Body of pancreas (tissue), 4 donors: Measurements from ENCODE around the gene NIPAL3. TPM values are rescaled to one million over a fixed set of nuclear protein-coding genes. Genes with fewer than 3 reads are reported as not detected.
A peak's percentile ranks its signal among the peaks of the same experiment; 100 is the strongest.
"Not testable (repeated sequence)": the region's sequence is repeated elsewhere in the genome, so short reads cannot be mapped to it uniquely, and the experiment has no call there.

Experiments
- ATAC-seq: fragments of 150-250 bp; one replicate; pipeline ENCODE4 v1.9.1; 2016
- DNase-seq, 4 donors: peaks; one replicate each; pipeline ENCODE4 v3.0.0-alpha.2; 2019
- H3K27ac ChIP-seq, 4 donors: fragments of 200-600 bp; sonication (generic); 1 replicate in 3 of 4; 2 replicates in 1 of 4; pipeline versions ENCODE4 v1.5.1 to v1.6.1; 2016 to 2019; ENCODE audit warnings: mild to moderate bottlenecking in 1 of 4, mixed read lengths in 1 of 4, moderate library complexity in 1 of 4
- H3K27me3 ChIP-seq, 2 donors: fragments of 200-600 bp; sonication (generic); one replicate each; pipeline ENCODE4 v1.6.0; 2016; ENCODE audit warnings: mild to moderate bottlenecking in 1 of 2
- H3K36me3 ChIP-seq, 2 donors: fragments of 200-600 bp; sonication (generic); replicated peaks in 1 of 2; 2 replicates each; pipeline ENCODE4 v1.5.1; 2016; ENCODE audit warnings: low read depth in 2 of 2; ENCODE audit not compliant: insufficient read depth in 1 of 2
- H3K4me1 ChIP-seq: fragments of 200-600 bp; sonication (generic); one replicate; pipeline ENCODE4 v1.6.0; 2016
- H3K4me3 ChIP-seq, 2 donors: fragments of 200-600 bp; sonication (generic); 1 replicate in 1 of 2; 2 replicates in 1 of 2; pipeline ENCODE4 v1.5.1; 2016 to 2019
- H3K9me3 ChIP-seq, 3 donors: fragments of 200-600 bp; sonication (generic); 1 replicate in 2 of 3; 2 replicates in 1 of 3; pipeline ENCODE4 v1.5.1; 2016
- CTCF ChIP-seq, 7 experiments: fragments of 450-650 bp in 4 of 7; fragments of 200-600 bp in 3 of 7; sonication (generic) in 3 of 7; IDR thresholded peaks; one replicate each; pipeline ENCODE4 v1.5.1; 2016 to 2019; ENCODE audit warnings: antibody characterized with exemption in 7 of 7
- POLR2A ChIP-seq, 3 donors: fragments of 450-650 bp; IDR thresholded peaks; one replicate each; pipeline ENCODE4 v1.6.1; 2016; ENCODE audit warnings: antibody characterized with exemption in 3 of 3, mild to moderate bottlenecking in 2 of 3
- WGBS, 2 donors: methylation state at CpG; one replicate each; pipeline ENCODE4 v1.1.5; 2017; 5-methylcytosine and 5-hydroxymethylcytosine counted together
- intact Hi-C: fragments of 100-400 bp; cut with DNase I; formaldehyde crosslinking; loops from one replicate; pipeline ENCODE4 v1.15.1; 2023
- total RNA-seq, 2 donors: library from RNA; depleted of rRNA; stranded (reverse); fragments of >200 nt; gene quantifications; one replicate each; pipeline ENCODE4 v1.1.0, GENCODE V29; 2016

The NIPAL3 gene
- total RNA-seq, 2 donors from 2014 or later, result 36.8 to 65.9 TPM

GRCh38 chr1:24507405-24507804, 91.8 kb downstream of the NIPAL3 start:
- 33 to 38% methylated on average over 5 of the region's 5 CpGs for WGBS, 2 donors
- Histone ChIP-seq H3K27ac (peak overlapping the region; percentile 59 to 82 (median 72)), H3K4me3 (no peak overlapping the region)

GRCh38 chr1:24508911-24509310, 93.3 kb downstream of the NIPAL3 start:
- TF ChIP-seq POLR2A (IDR thresholded peaks at IDR 0.05), result no peak
- no peak for TF ChIP-seq CTCF (IDR thresholded peaks at IDR 0.05)
- Histone ChIP-seq H3K4me1 (peaks cover 43% of the 10 kb centered on the region), H3K27me3 (no peaks in the 10 kb centered on the region), H3K9me3 (no peaks in the 10 kb centered on the region), H3K27ac (peak overlapping the region; percentile 47 to 82 (median 72)), H3K36me3 (no peaks in the 10 kb centered on the region), H3K4me3 (no peak overlapping the region)
- DNase-seq (no peak), ATAC-seq (no peak)
- intact Hi-C loops, result no loop called here
- 81 to 86% methylated on average over 5 of the region's 5 CpGs for WGBS, 2 donors

More at GRCh38 chr1:24507405-24507804, 91.8 kb downstream of the NIPAL3 start:
- no peaks in the 10 kb centered on the region for H3K9me3 ChIP-seq
- peaks cover 47% of the 10 kb centered on the region for H3K4me1 ChIP-seq
- H3K27me3 ChIP-seq, result no peaks in the 10 kb centered on the region
- peak; percentile 38 for ATAC-seq
- no peak for TF ChIP-seq POLR2A (IDR thresholded peaks at IDR 0.05)
- no peak for TF ChIP-seq CTCF (IDR thresholded peaks at IDR 0.05)
- intact Hi-C loops, result no loop called here
- H3K36me3 ChIP-seq, result no peaks in the 10 kb centered on the region
- DNase-seq, result peak; percentile 58 to 71 (median 61)

GRCh38 chr1:24513706-24514105, 98.1 kb downstream of the NIPAL3 start:
- 54 to 56% methylated on average over 2 of the region's 2 CpGs for WGBS, 2 donors
- Histone ChIP-seq H3K4me1 (peaks cover 4% of the 10 kb centered on the region), H3K27ac (no peak overlapping the region), H3K4me3 (no peak overlapping the region), H3K9me3 (no peaks in the 10 kb centered on the region), H3K36me3 (no peaks in the 10 kb centered on the region), H3K27me3 (no peaks in the 10 kb centered on the region)
- no peak for DNase-seq
- TF ChIP-seq POLR2A (IDR thresholded peaks at IDR 0.05), result no peak
- TF ChIP-seq CTCF (IDR thresholded peaks at IDR 0.05), result no peak
- ATAC-seq, result no peak
- intact Hi-C loops, result no loop called here

- no peaks in the 10 kb centered on the region for H3K9me3 ChIP-seq
- no peaks in the 10 kb centered on the region for H3K36me3 ChIP-seq
- TF ChIP-seq CTCF (IDR thresholded peaks at IDR 0.05) (no peak), POLR2A (IDR thresholded peaks at IDR 0.05) (no peak)
- no peak for ATAC-seq
- 90 to 97% methylated on average over 5 of the region's 5 CpGs for WGBS, 2 donors
- H3K4me3 ChIP-seq, result no peak overlapping the region
- intact Hi-C loops, result no loop called here
- no peak for DNase-seq
- H3K27me3 ChIP-seq, result no peaks in the 10 kb centered on the region
- H3K27ac ChIP-seq, result no peak overlapping the region
- no peaks in the 10 kb centered on the region for H3K4me1 ChIP-seq
Measured at GRCh38 chr1:24514946-24515345, 99.3 kb downstream of the NIPAL3 start.

- H3K4me1 ChIP-seq, H3K27me3 ChIP-seq, H3K9me3 ChIP-seq, H3K27ac ChIP-seq, ATAC-seq, intact Hi-C loops, H3K4me3 ChIP-seq, H3K36me3 ChIP-seq: not testable (repeated sequence)
- DNase-seq, result peak in 1 of 4 donors; percentile 46
- 91 to 93% methylated on average over 14 of the region's 14 CpGs for WGBS, 2 donors
Measured at GRCh38 chr1:24515671-24516209, 100.1 kb downstream of the NIPAL3 start.
